CD4-positive, CD25-positive, alpha-beta regulatory T cell (primary cell): ENCODE data around the gene TTPAL. TPM values are rescaled to one million over a fixed set of nuclear protein-coding genes. Genes with fewer than 3 reads are reported as not detected.

Experiments
- ATAC-seq, 2 donors: fragments of 150-1000 bp; cut with Tn5 transposase; one replicate each; pipeline ENCODE4 v1.10.0; 2021; ENCODE audit warnings: low read depth in 2 of 2, moderate number of reproducible peaks in 2 of 2, moderate library complexity in 1 of 2
- DNase-seq, 3 donors: peaks; one replicate each; pipeline versions ENCODE4 v3.0.0 to v3.0.0-alpha.2; 2012 to 2022; ENCODE audit warnings: mixed read lengths in 1 of 3
- H3K27ac ChIP-seq: one replicate; pipeline ENCODE4 v1.7.0; 2013; ENCODE audit warnings: mild to moderate bottlenecking, low read length; ENCODE audit not compliant: insufficient read depth, poor library complexity, severe bottlenecking
- H3K27me3 ChIP-seq: one replicate; pipeline ENCODE4 v1.7.0; 2013; ENCODE audit warnings: low read length; ENCODE audit not compliant: control insufficient read depth, insufficient read depth
- H3K36me3 ChIP-seq: one replicate; pipeline ENCODE4 v1.7.0; 2013; ENCODE audit warnings: mild to moderate bottlenecking, low read length, moderate library complexity; ENCODE audit not compliant: control insufficient read depth, insufficient read depth
- H3K4me1 ChIP-seq: 2 replicates; pipeline ENCODE4 v1.7.0; 2013; ENCODE audit warnings: mild to moderate bottlenecking, low read length; ENCODE audit not compliant: insufficient read depth, control insufficient read depth, poor library complexity, severe bottlenecking
- H3K4me3 ChIP-seq: one replicate; pipeline ENCODE4 v1.7.0; 2013; ENCODE audit warnings: low read depth, mild to moderate bottlenecking, low read length, moderate library complexity
- H3K9me3 ChIP-seq, 2 experiments: 1 replicate in 1 of 2; 2 replicates in 1 of 2; pipeline ENCODE4 v1.7.0; 2013; ENCODE audit warnings: low read length in 2 of 2, mild to moderate bottlenecking in 1 of 2, moderate library complexity in 1 of 2; ENCODE audit not compliant: control insufficient read depth in 2 of 2
- H3K27ac Mint-ChIP-seq, 3 donors: one replicate each; pipeline ENCODE4 v1.8.0; 2020 to 2022; ENCODE audit warnings: mild to moderate bottlenecking in 3 of 3, mixed read lengths in 3 of 3, moderate library complexity in 2 of 3
- H3K27me3 Mint-ChIP-seq: one replicate; pipeline ENCODE4 v1.8.0; 2022; ENCODE audit warnings: mild to moderate bottlenecking, mixed read lengths
- H3K36me3 Mint-ChIP-seq: one replicate; pipeline ENCODE4 v1.8.0; 2020; ENCODE audit warnings: mixed read lengths
- H3K4me1 Mint-ChIP-seq, 4 donors: one replicate each; pipeline ENCODE4 v1.8.0; 2020 to 2022; ENCODE audit warnings: mixed read lengths in 4 of 4, mild to moderate bottlenecking in 1 of 4
- H3K4me3 Mint-ChIP-seq, 4 donors: one replicate each; pipeline ENCODE4 v1.8.0; 2020 to 2022; ENCODE audit warnings: mild to moderate bottlenecking in 4 of 4, mixed read lengths in 4 of 4, moderate library complexity in 3 of 4
- H3K9me3 Mint-ChIP-seq, 7 donors: one replicate each; pipeline ENCODE4 v1.8.0; 2020 to 2022; ENCODE audit warnings: mixed read lengths in 7 of 7, mild to moderate bottlenecking in 3 of 7, moderate library complexity in 2 of 7
- polyA plus RNA-seq, 4 donors: library from polyadenylated mRNA; unstranded; fragments of 300-500 nt; fragmentation: Illumina TruSeq; gene quantifications; one replicate each; pipeline ENCODE4 v1.2.3, GENCODE V29; 2021
- total RNA-seq: library from RNA; stranded (reverse); gene quantifications from one replicate; pipeline ENCODE4 v1.2.3, GENCODE V29; 2022

Gene TTPAL
- total and polyA plus RNA-seq, 5 donors from 2014 or later, result 11.5 to 14.4 (median 13.2) TPM

DNA sequence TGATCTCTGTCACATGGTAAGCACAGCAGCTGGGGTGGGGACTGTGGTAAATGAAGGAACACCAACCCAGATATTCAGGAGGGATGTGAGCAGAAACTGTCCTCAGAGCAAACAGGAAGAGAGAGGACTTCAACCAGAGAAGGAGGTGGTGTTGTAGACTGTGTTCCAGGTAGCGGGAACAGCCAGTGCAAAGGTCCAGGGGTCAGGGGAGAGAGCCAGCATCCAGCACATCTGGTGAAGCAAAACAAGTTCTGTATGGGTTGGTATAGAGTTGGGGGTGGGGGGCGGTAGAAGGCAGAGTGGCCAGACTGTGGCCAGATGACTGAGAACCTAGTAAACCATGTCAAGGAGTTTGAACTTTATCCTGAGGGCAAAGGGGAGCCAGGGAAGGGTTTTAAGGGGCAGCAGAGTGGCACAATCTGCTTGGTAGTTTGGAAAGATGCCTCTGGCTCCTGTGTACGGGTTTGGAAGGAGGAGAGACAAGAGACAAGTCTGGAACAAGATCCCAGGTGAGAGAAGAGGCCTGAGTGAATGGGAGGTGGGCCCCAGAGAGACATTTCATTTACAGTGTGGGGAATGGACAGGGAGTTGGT is 27.8 kb upstream of the TTPAL start:
- no peak overlapping the region for H3K4me3 ChIP-seq
- H3K9me3 ChIP-seq, result no peaks in the 10 kb centered on the region
- no peak overlapping the region for H3K27ac ChIP-seq
- H3K27ac Mint-ChIP-seq, result no peak overlapping the region
- ATAC-seq (no peak), DNase-seq (no peak)
- H3K4me3 Mint-ChIP-seq, result no peak overlapping the region
- H3K4me1 Mint-ChIP-seq, result no peaks in the 10 kb centered on the region
- H3K9me3 Mint-ChIP-seq, result no peaks in the 10 kb centered on the region
- no peaks in the 10 kb centered on the region for H3K4me1 ChIP-seq
- H3K36me3 ChIP-seq, result no peaks in the 10 kb centered on the region
- peaks cover 15% of the 10 kb centered on the region for H3K27me3 Mint-ChIP-seq
- H3K27me3 ChIP-seq, result no peaks in the 10 kb centered on the region
- H3K36me3 Mint-ChIP-seq, result no peaks in the 10 kb centered on the region

DNA sequence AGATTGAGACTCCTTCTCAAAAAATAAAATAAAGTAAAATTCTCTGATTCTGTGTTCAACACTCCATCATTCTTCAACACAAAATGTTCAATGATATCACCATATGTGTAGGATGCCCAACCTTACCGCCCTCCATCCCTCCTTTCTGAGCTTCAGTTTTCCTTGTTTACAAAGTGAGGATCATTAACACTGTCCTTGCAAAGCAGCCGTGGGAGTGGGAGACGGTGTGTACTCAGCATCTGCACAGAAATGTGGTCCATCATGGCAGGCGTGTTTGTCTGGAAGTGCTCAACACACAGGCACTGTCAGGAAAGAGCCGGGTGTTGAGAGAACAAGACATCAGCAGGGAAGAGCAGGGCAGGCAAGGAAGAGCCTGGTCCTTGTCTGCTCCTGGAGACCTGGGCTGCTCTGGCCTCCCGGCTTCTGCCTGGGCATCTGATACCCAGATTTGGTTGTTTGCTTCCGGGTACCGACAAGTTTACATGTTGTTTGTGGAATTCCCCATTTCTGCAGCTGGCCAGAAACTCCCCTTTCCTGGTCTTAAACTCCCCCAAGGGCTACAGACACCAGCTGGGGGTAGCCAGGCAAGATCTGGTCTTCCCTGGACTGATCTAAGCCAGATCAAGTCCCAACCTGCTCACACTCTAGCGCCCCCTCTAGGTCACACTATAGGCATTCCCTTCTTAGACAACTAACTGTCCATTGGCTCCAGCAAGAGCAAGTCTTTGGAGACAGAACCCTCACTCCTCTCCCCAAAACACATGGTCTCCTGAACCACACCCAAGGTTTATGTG is 26.7 kb upstream of the TTPAL start:
- ATAC-seq (no peak), DNase-seq (peak in 1 of 3 donors; percentile 11)
- Mint-ChIP-seq H3K27me3 (peaks cover 15% of the 10 kb centered on the region), H3K27ac (no peak overlapping the region), H3K4me1 (no peaks in the 10 kb centered on the region), H3K4me3 (no peak overlapping the region), H3K36me3 (no peaks in the 10 kb centered on the region), H3K9me3 (no peaks in the 10 kb centered on the region)
- Histone ChIP-seq H3K9me3 (no peaks in the 10 kb centered on the region), H3K4me3 (no peak overlapping the region), H3K36me3 (no peaks in the 10 kb centered on the region), H3K27me3 (no peaks in the 10 kb centered on the region), H3K4me1 (no peaks in the 10 kb centered on the region), H3K27ac (no peak overlapping the region)

DNA sequence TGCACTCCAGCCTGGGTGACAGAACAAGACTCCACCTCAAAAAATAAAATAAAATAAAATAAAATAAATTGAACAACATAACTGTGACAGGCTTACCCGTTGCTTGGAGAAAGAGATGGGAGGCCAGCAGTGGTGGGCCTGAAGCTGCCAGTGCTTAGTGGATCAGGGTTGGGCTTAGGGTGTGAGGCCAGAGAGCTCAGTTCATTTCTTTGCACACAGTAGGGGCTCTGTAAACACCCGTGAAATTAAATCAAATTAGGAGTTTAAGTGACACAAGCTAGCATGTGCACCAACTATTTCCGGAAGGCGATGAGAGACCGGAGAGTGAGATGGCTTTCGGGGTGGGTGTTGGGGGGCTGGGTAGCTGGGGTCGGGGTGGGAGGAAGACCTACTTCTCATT is 25.8 kb upstream of the TTPAL start:
- no peaks in the 10 kb centered on the region for H3K27me3 ChIP-seq
- H3K36me3 ChIP-seq, result no peaks in the 10 kb centered on the region
- H3K4me3 Mint-ChIP-seq, result no peak overlapping the region
- no peaks in the 10 kb centered on the region for H3K9me3 ChIP-seq
- no peaks in the 10 kb centered on the region for H3K4me1 ChIP-seq
- H3K27ac ChIP-seq, result no peak overlapping the region
- ATAC-seq (no peak), DNase-seq (no peak)
- H3K27ac Mint-ChIP-seq, result no peak overlapping the region
- no peaks in the 10 kb centered on the region for H3K9me3 Mint-ChIP-seq
- no peaks in the 10 kb centered on the region for H3K4me1 Mint-ChIP-seq
- no peaks in the 10 kb centered on the region for H3K36me3 Mint-ChIP-seq
- no peak overlapping the region for H3K4me3 ChIP-seq
- H3K27me3 Mint-ChIP-seq, result peaks cover 15% of the 10 kb centered on the region

DNA sequence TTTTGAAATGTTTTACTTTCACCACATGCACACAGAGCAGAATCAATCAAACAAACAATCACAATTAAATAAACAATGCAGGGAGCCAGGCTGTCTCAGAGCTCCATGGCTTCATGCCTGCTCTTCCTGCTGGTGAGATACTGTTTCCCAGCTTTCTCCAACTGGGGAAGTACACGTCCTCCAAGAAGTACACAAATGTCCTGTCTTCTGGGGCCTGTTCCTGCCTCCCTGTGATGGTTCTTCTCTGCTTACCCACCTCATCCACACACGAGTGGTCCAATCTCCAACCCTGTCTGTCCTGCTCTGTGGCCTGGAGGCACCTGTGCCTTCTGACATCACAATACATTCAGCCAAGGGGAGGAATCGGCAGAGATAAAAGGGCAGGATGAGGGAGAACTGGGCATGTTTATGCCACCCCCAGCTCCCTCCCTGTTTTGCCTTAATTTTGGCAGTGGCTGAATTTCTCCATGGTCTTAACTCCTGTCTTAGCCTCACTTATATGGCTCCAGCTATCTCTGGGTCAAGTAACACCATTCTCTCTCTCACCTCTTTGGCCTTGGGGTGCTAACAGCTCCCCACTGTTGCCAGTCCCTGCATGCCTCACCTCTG is 25.3 kb upstream of the TTPAL start:
- H3K4me3 Mint-ChIP-seq, result no peak overlapping the region
- Histone ChIP-seq H3K27ac (no peak overlapping the region), H3K27me3 (no peaks in the 10 kb centered on the region), H3K4me3 (no peak overlapping the region), H3K4me1 (no peaks in the 10 kb centered on the region), H3K9me3 (no peaks in the 10 kb centered on the region), H3K36me3 (no peaks in the 10 kb centered on the region)
- ATAC-seq (no peak), DNase-seq (no peak)
- H3K4me1 Mint-ChIP-seq, result no peaks in the 10 kb centered on the region
- H3K9me3 Mint-ChIP-seq, result no peaks in the 10 kb centered on the region
- H3K27ac Mint-ChIP-seq, result no peak overlapping the region
- H3K27me3 Mint-ChIP-seq, result peaks cover 13% of the 10 kb centered on the region
- no peaks in the 10 kb centered on the region for H3K36me3 Mint-ChIP-seq

DNA sequence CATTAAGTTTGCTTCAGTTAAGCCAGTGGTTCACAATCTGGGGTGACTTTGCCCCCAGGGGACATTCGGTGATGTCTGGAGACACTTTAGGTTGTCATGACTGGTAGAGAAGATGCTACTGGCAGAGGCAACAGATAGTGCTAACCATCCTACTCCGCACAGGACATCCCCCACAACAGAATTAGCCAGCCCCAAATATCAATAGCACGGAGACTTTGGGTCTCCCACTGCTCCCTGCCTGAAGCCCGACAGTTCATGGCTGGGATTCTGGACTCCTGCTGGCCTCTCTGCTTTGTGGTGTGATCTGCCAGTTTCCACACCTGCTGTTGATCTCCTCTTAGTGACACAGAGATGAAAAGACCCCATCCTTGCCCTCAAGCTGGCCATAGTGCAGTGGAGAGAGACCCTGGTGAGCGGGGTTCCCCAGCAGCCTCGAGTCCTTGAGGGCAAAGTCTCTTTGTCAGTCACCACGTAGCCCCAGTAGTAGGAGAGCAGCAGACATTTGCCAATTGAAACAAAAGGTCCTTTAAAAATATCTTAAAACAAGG is 24.7 kb upstream of the TTPAL start:
- Mint-ChIP-seq H3K27me3 (peaks cover 7% of the 10 kb centered on the region), H3K4me1 (no peaks in the 10 kb centered on the region), H3K4me3 (no peak overlapping the region), H3K27ac (no peak overlapping the region), H3K9me3 (no peaks in the 10 kb centered on the region), H3K36me3 (no peaks in the 10 kb centered on the region)
- Histone ChIP-seq H3K27me3 (no peaks in the 10 kb centered on the region), H3K4me1 (no peaks in the 10 kb centered on the region), H3K9me3 (no peaks in the 10 kb centered on the region), H3K4me3 (no peak overlapping the region), H3K27ac (no peak overlapping the region), H3K36me3 (no peaks in the 10 kb centered on the region)
- no peak for DNase-seq
- no peak for ATAC-seq

DNA sequence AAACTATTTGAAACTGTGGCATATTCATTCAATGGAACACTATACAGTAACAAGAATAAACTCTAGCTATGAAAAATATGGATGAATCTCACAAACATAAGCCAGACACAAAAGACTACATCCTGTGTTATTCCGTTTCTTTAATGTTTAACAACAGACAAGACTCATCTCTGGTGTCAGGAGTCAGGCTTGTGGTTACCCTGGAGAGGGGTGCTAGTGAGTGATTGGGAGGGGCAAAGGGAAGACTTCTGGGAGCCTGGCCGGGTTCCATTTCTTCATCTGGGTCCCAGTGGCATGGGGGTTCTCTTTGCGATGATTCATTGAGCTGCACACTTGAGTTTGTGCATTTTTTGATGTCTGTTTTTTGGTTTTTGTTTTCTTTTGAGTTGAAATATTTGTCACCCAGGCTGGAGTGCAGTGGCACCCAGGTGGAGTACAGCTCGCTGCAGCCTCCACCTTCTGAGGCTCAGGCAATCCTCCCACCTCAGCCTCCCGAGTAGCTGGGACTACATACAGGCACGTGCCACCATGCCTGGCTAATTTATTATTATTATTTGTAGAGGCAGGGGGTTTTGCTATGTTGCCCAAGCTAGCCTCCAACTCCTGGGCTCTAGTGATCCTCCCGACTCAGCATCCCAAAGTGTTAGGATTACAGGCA is 21.2 kb upstream of the TTPAL start:
- no peaks in the 10 kb centered on the region for H3K4me1 Mint-ChIP-seq
- Histone ChIP-seq H3K27ac (no peak overlapping the region), H3K36me3 (no peaks in the 10 kb centered on the region), H3K4me1 (no peaks in the 10 kb centered on the region), H3K27me3 (no peaks in the 10 kb centered on the region), H3K4me3 (no peak overlapping the region), H3K9me3 (no peaks in the 10 kb centered on the region)
- H3K27me3 Mint-ChIP-seq, result no peaks in the 10 kb centered on the region
- no peak overlapping the region for H3K4me3 Mint-ChIP-seq
- DNase-seq, result no peak
- H3K9me3 Mint-ChIP-seq, result no peaks in the 10 kb centered on the region
- no peaks in the 10 kb centered on the region for H3K36me3 Mint-ChIP-seq
- ATAC-seq, result no peak
- no peak overlapping the region for H3K27ac Mint-ChIP-seq

DNA sequence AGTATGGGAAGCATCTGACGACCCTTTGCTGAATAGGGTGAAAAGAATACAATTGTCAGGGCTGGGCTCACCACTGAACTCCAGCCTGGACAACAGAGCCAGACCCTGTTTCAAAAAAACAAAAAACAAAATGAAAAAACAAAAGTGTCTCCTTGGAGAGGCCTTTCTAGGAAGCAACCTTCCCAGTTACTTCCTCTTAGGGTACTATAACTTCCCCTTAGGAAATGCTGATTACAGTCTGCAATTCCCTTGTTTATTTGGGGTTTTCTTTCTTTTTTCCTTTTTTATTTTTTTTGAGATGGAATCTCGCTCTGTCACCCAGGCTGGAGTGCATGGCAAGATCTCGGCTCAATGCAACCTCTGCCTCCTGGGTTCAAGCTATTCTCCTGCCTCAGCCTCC is 20.5 kb upstream of the TTPAL start:
- Mint-ChIP-seq H3K27me3 (no peaks in the 10 kb centered on the region), H3K27ac (no peak overlapping the region), H3K4me3 (no peak overlapping the region), H3K4me1 (no peaks in the 10 kb centered on the region), H3K9me3 (no peaks in the 10 kb centered on the region), H3K36me3 (no peaks in the 10 kb centered on the region)
- ATAC-seq (no peak), DNase-seq (no peak)
- H3K36me3 ChIP-seq, result no peaks in the 10 kb centered on the region
- no peaks in the 10 kb centered on the region for H3K27me3 ChIP-seq
- H3K9me3 ChIP-seq, result no peaks in the 10 kb centered on the region
- no peak overlapping the region for H3K27ac ChIP-seq
- no peak overlapping the region for H3K4me3 ChIP-seq
- H3K4me1 ChIP-seq, result no peaks in the 10 kb centered on the region
